Hematopoietic multipotent progenitor cell treated with erythropoietin and hydrocortisone succinate and interleukin-3 and kit ligand, for 8 days (in vitro differentiated cells): ENCODE measurements around the gene SAMM50.
"Not testable (repeated sequence)": the region's sequence is repeated elsewhere in the genome, so short reads cannot be mapped to it uniquely, and the experiment has no call there.

Source experiments
- DNase-seq: peaks from one replicate; pipeline ENCODE4 v3.0.0-alpha.2; 2015

The SAMM50 gene

GRCh38 chr22:44004104-44004460 is 48.8 kb downstream of the SAMM50 start:
- no peak for DNase-seq

GRCh38 chr22:44005524-44005923 is 50.3 kb downstream of the SAMM50 start:
- peak; percentile 36 for DNase-seq

GRCh38 chr22:44012162-44012561 is 56.9 kb downstream of the SAMM50 start:
- DNase-seq = no peak

- DNase-seq = no peak
Measured at GRCh38 chr22:44012591-44012990, 57.3 kb downstream of the SAMM50 start.

GRCh38 chr22:44014241-44014640 is 59.0 kb downstream of the SAMM50 start:
- no peak for DNase-seq

- not testable (repeated sequence) for DNase-seq
Measured at GRCh38 chr22:44016586-44016985, 61.3 kb downstream of the SAMM50 start.

GRCh38 chr22:44018594-44018993 is 63.4 kb downstream of the SAMM50 start:
- DNase-seq = no peak

- no peak for DNase-seq
Measured at GRCh38 chr22:44019416-44019815, 64.2 kb downstream of the SAMM50 start.

- DNase-seq = no peak
Measured at GRCh38 chr22:44019846-44020245, 64.6 kb downstream of the SAMM50 start.

- no peak for DNase-seq
Measured at GRCh38 chr22:44020981-44021380, 65.7 kb downstream of the SAMM50 start.

- DNase-seq = peak; percentile 59
Measured at GRCh38 chr22:44023404-44024287, 68.4 kb downstream of the SAMM50 start.

GRCh38 chr22:44024288-44024921 is 69.2 kb downstream of the SAMM50 start, which contains the start of gene PARVB:
Gene PARVB, plus strand, starts transcription at chr22:44024302. Its CDS starts 38 bp downstream, at chr22:44024340.
- peak; percentile 46 for DNase-seq

GRCh38 chr22:44025171-44026065 is 70.2 kb downstream of the SAMM50 start:
- peak; percentile 46 for DNase-seq

GRCh38 chr22:44026066-44026629 is 70.9 kb downstream of the SAMM50 start:
- no peak for DNase-seq

- peak; percentile 85 for DNase-seq
Measured at GRCh38 chr22:44026630-44027511, 71.6 kb downstream of the SAMM50 start.

GRCh38 chr22:44028091-44028490 is 72.8 kb downstream of the SAMM50 start:
- no peak for DNase-seq

GRCh38 chr22:44029069-44029468 is 73.8 kb downstream of the SAMM50 start:
- DNase-seq = no peak

- no peak for DNase-seq
Measured at GRCh38 chr22:44030051-44030701, 74.9 kb downstream of the SAMM50 start.

- peak; percentile 49 for DNase-seq
Measured at GRCh38 chr22:44030702-44031082, 75.5 kb downstream of the SAMM50 start.

GRCh38 chr22:44031158-44031952 is 76.1 kb downstream of the SAMM50 start:
- no peak for DNase-seq
